OCI-LY3 (cell line): Measurements from ENCODE around the gene MYZAP.
A peak's percentile ranks its signal among the peaks of the same experiment; 100 is the strongest.

Experiments
- H2AFZ ChIP-seq: fragments of 200-600, 300-600 bp; shearing (Covaris generic); 2 replicates; pipeline ENCODE4 v1.6.0; 2014; ENCODE audit warnings: antibody characterized with exemption, low read depth, low read length
- H3K27ac ChIP-seq: fragments of 200-600, 300-600 bp; sonication (generic); 2 replicates; pipeline ENCODE4 v1.5.1; 2014; ENCODE audit warnings: mild to moderate bottlenecking, low read length, moderate library complexity, mixed read lengths
- H3K27me3 ChIP-seq: fragments of 200-600, 300-600 bp; sonication (generic); 2 replicates; pipeline ENCODE4 v1.6.1; 2014; ENCODE audit warnings: low read depth, low read length, mixed read lengths
- H3K36me3 ChIP-seq: fragments of 200-600, 300-600 bp; sonication (generic); replicated peaks from 2 replicates; pipeline ENCODE3; 2014; ENCODE audit warnings: low read depth, low read length, mixed read lengths
- H3K4me1 ChIP-seq: fragments of 300-600, 200-600 bp; sonication (generic); 2 replicates; pipeline ENCODE4 v1.6.1; 2014; ENCODE audit warnings: low read length, mixed read lengths
- H3K4me2 ChIP-seq: fragments of 200-600, 300-600 bp; sonication (generic); 2 replicates; pipeline ENCODE4 v1.6.1; 2014; ENCODE audit warnings: low read length, mixed read lengths
- H3K4me3 ChIP-seq: fragments of 300-600, 200-600 bp; sonication (generic); 2 replicates; pipeline ENCODE4 v1.5.1; 2014; ENCODE audit warnings: antibody characterized with exemption, mild to moderate bottlenecking, low read length, moderate library complexity
- H3K79me2 ChIP-seq: fragments of 300-600, 200-600 bp; shearing (Covaris generic); 2 replicates; pipeline ENCODE4 v1.6.1; 2014; ENCODE audit warnings: mild to moderate bottlenecking, low read length, mixed read lengths
- H3K9ac ChIP-seq: fragments of 300-600, 200-600 bp; shearing (Covaris generic); 2 replicates; pipeline ENCODE4 v1.6.0; 2014; ENCODE audit warnings: mild to moderate bottlenecking, low read length, moderate library complexity
- H3K9me3 ChIP-seq: fragments of 200-600, 300-600 bp; shearing (Covaris generic); 2 replicates; pipeline ENCODE4 v1.6.1; 2014; ENCODE audit warnings: low read length, mixed read lengths; ENCODE audit not compliant: insufficient read depth
- H4K20me1 ChIP-seq: fragments of 200-600, 300-600 bp; sonication (generic); 2 replicates; pipeline ENCODE4 v1.6.1; 2016; ENCODE audit warnings: low read length, mixed read lengths; ENCODE audit not compliant: insufficient read depth
- CTCF ChIP-seq: fragments of 200-600, 300-600 bp; sonication (generic); IDR thresholded peaks from 2 replicates; pipeline ENCODE4 v1.5.1; 2014; ENCODE audit warnings: antibody characterized with exemption, low read length, low read depth
- EZH2phosphoT487 ChIP-seq: fragments of 200-600 bp; shearing (Covaris generic); IDR thresholded peaks from 2 replicates; pipeline ENCODE4 v1.6.1; 2018; ENCODE audit warnings: antibody characterized with exemption, mixed run types, low read depth

The MYZAP gene

GRCh38 chr15:57562196-57562769 is 29.4 kb upstream of the MYZAP start:
- peaks cover 48% of the 10 kb centered on the region for H3K4me1 ChIP-seq
- no peaks in the 10 kb centered on the region for H4K20me1 ChIP-seq
- H3K79me2 ChIP-seq: no peaks in the 10 kb centered on the region
- H3K9me3 ChIP-seq: no peaks in the 10 kb centered on the region
- no peak for TF ChIP-seq CTCF
- TF ChIP-seq EZH2phosphoT487: no peak
- 0 out of 2 replicates have a peak overlapping the region, but pooled peaks have one; percentile 29 for H2AFZ ChIP-seq
- H3K27ac ChIP-seq: peak overlapping the region; percentile 90
- H3K36me3 ChIP-seq: no peaks in the 10 kb centered on the region
- peak overlapping the region; percentile 78; the same call in 1 of the 2 replicates for H3K4me2 ChIP-seq
- H3K9ac ChIP-seq: peak overlapping the region; percentile 28; the same call in 1 of the 2 replicates
- H3K27me3 ChIP-seq: no peaks in the 10 kb centered on the region
- no peak overlapping the region for H3K4me3 ChIP-seq

GRCh38 chr15:57563416-57563815 is 28.3 kb upstream of the MYZAP start:
- Histone ChIP-seq H4K20me1 (no peaks in the 10 kb centered on the region), H2AFZ (no peak overlapping the region), H3K27ac (no peak overlapping the region), H3K36me3 (no peaks in the 10 kb centered on the region), H3K4me2 (no peak overlapping the region), H3K4me1 (peaks cover 57% of the 10 kb centered on the region), H3K79me2 (no peaks in the 10 kb centered on the region), H3K9me3 (no peaks in the 10 kb centered on the region), H3K9ac (no peak overlapping the region), H3K4me3 (no peak overlapping the region), H3K27me3 (no peaks in the 10 kb centered on the region)
- no peak for TF ChIP-seq EZH2phosphoT487
- no peak for TF ChIP-seq CTCF

- Histone ChIP-seq H3K4me3 (peak overlapping the region; percentile 24), H2AFZ (peak overlapping the region; percentile 55), H3K9ac (peak overlapping the region; percentile 4; the same call in 1 of the 2 replicates), H3K9me3 (no peaks in the 10 kb centered on the region), H3K27me3 (no peaks in the 10 kb centered on the region), H4K20me1 (no peaks in the 10 kb centered on the region), H3K27ac (peak overlapping the region; percentile 0; the same call in 1 of the 2 replicates), H3K79me2 (no peaks in the 10 kb centered on the region), H3K4me2 (peak overlapping the region; percentile 57), H3K4me1 (peaks cover 69% of the 10 kb centered on the region), H3K36me3 (no peaks in the 10 kb centered on the region)
- TF ChIP-seq EZH2phosphoT487 (no peak), CTCF (no peak)
These were observed 26.4 kb upstream of the MYZAP start for GRCh38 chr15:57565311-57565710.

GRCh38 chr15:57566834-57567233 is 24.9 kb upstream of the MYZAP start:
- H4K20me1 ChIP-seq: no peaks in the 10 kb centered on the region
- H3K79me2 ChIP-seq: no peaks in the 10 kb centered on the region
- H3K27ac ChIP-seq: no peak overlapping the region
- no peak for TF ChIP-seq CTCF
- no peak for TF ChIP-seq EZH2phosphoT487
- H2AFZ ChIP-seq: no peak overlapping the region
- no peak overlapping the region for H3K4me3 ChIP-seq
- no peak overlapping the region for H3K4me2 ChIP-seq
- H3K4me1 ChIP-seq: peaks cover 60% of the 10 kb centered on the region
- no peaks in the 10 kb centered on the region for H3K27me3 ChIP-seq
- no peaks in the 10 kb centered on the region for H3K9me3 ChIP-seq
- H3K36me3 ChIP-seq: no peaks in the 10 kb centered on the region
- H3K9ac ChIP-seq: no peak overlapping the region
